ENCODE measurements around the gene KLRG1.
A peak's percentile ranks its signal among the peaks of the same experiment; 100 is the strongest.

Gene KLRG1

GRCh38 chr12:9043766-9044165 is 54.4 kb downstream of the KLRG1 start:
- DNase-seq: no peak

- DNase-seq: no peak
Observed at GRCh38 chr12:9047105-9047504, 57.8 kb downstream of the KLRG1 start.

GRCh38 chr12:9048930-9049329 is 59.6 kb downstream of the KLRG1 start:
- DNase-seq: no peak

- DNase-seq: peak; percentile 69
Observed at GRCh38 chr12:9049520-9050133, 60.3 kb downstream of the KLRG1 start.

- DNase-seq: no peak
Observed at GRCh38 chr12:9050521-9051157, 61.3 kb downstream of the KLRG1 start.

GRCh38 chr12:9051158-9051550 is 61.8 kb downstream of the KLRG1 start:
- peak; percentile 52 for DNase-seq

GRCh38 chr12:9052610-9053009 is 63.3 kb downstream of the KLRG1 start:
- DNase-seq: no peak

Measured in suppressor macrophage treated with lipopolysaccharide for 4 hours (primary cell).